Gastroesophageal sphincter (tissue), 3 donors: ENCODE results near the gene OPTC.

Experiments used
- CTCF ChIP-seq, 4 experiments: fragments of 200-600 bp in 2 of 4; fragments of 450-650 bp in 2 of 4; sonication (generic) in 1 of 4; IDR thresholded peaks; one replicate each; pipeline ENCODE4 v1.5.1; 2017 to 2019; ENCODE audit warnings: antibody characterized with exemption in 4 of 4, mild to moderate bottlenecking in 2 of 4, moderate library complexity in 2 of 4
- POLR2A ChIP-seq, 2 donors: fragments of 450-650 bp; IDR thresholded peaks; one replicate each; pipeline ENCODE4 v1.6.1; 2017; ENCODE audit warnings: antibody characterized with exemption in 2 of 2, mild to moderate bottlenecking in 2 of 2, moderate library complexity in 1 of 2
- POLR2AphosphoS5 ChIP-seq: sonication (generic); formaldehyde crosslinking; IDR thresholded peaks from one replicate; pipeline ENCODE4 v1.6.1; 2017; ENCODE audit warnings: antibody characterized with exemption

GRCh38 chr1:203450479-203451149 is 43.3 kb upstream of the OPTC start:
- TF ChIP-seq CTCF (IDR thresholded peaks at IDR 0.05): no peak
- TF ChIP-seq POLR2AphosphoS5: no peak
- TF ChIP-seq POLR2A (IDR thresholded peaks at IDR 0.05): no peak
